IPS DF 4.7 (cell line): Measurements from ENCODE around the gene ARHGDIA.

ENCODE experiments used
- DNase-seq: peaks from one replicate; pipeline ENCODE4 v3.0.0-alpha.2; 2013; ENCODE audit warnings: low spot score; ENCODE audit errors: extremely low read depth

The ARHGDIA gene

DNA sequence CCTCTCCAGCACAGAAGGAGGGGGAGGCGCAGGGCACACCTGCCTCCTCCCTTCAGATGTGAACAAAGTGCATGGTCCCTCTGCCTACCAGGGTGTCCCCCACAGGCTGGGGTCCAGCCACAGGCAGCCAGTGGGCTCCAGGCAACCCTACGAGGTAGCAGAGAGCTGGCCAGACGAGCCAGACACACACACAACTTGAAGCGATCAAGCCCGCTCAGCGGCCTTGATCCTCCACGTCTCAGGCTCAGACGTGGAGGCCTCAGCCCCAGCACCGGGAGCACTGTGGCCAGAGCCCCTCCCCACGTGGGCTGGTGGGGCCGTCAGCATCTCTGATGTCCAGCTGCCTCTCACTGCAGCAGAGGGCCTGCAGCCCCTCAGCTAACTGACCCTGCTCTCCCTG lies 46.5 kb downstream of the ARHGDIA start:
- DNase-seq, result no peak

DNA sequence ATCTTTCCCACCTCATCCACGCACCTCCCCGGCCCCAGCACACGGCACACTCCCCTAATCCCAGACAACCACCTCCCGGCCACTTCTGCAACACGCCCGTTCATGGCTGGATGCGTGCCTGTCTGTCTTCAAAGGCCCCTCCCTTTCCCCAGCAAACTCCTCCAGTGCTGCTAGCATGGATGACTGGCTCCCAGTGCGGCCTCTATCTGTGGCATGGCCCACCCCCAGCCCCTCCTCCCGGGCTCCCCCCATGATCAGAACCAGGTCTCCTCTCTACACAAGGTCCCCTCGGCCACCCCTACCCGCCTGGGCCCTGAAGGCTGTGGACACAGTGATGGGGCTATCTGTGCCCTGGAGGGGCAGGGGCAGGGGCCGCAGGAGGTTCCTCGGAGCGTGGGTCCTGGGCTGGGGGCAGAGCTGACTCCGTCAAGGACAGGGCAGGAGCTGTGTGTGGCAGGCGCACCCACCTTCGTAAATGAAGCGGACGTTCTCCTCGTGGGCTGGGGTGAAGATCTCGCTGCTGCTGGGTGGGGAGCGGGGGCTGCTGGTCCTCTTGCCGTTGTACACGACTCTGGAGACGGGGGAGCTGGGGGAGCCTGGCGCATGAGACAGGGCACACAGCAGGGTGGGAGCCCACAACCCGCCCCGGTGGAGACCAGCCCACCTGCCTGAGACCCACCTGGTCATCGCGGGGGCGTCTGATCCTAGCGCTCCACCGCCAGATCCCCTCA lies 47.2 kb downstream of the ARHGDIA start:
- no peak for DNase-seq

DNA sequence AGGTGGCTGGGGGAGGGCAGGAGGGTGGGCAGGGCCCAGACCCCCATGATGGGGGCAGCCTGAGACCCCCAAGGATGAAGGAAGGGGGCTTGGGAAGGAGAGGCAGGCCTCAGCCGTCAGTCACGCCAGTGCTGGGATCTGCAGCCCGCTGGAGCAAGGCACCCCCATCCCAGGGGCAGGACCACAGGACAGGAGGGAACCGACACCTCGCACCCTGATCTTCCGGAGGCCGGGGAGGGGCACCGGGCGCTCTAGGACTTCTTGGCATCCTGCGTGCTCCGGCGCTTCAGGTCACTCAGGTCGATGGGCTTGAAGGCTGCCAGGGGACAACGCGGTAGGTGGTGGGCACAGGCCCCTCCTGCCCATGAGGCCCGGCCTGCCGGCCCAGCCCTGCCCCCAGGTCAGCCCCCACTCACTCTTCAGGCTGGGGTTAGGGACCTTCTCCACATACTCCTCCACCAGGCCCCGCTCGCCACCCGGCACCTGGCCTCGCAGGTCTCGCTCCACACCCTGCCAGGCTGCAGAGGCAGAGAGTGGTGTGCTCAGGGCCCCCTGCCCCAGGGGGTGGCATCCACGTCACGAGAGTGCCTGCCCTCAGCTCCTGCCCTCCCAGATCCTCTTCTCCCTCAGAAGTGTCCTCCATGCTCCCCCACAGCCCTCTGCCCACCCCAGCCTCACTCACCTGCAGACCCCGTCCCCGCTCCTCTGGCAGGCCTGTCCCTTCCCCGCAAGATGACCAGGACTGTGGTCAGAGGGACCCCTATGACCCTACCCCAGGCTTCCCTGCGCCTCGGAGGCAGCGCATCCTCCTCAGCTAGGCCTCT lies 47.9 kb downstream of the ARHGDIA start:
- no peak for DNase-seq

DNA sequence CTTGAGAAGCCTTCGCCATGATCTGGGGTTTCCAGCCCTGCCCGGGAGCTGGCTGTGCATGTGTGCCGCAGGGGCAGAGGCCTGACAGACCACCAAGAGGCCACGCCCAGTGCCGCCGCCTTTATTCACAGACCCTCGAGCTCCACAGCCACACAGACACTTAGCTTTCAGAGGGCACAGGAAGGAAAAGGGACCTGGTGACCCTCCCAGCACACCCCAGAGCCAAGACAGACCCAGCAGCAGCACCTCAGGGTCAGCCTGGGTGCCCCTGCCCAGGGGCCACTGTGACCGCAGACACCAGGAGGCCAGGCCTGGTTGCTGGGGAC lies 48.9 kb downstream of the ARHGDIA start:
- no peak for DNase-seq

DNA sequence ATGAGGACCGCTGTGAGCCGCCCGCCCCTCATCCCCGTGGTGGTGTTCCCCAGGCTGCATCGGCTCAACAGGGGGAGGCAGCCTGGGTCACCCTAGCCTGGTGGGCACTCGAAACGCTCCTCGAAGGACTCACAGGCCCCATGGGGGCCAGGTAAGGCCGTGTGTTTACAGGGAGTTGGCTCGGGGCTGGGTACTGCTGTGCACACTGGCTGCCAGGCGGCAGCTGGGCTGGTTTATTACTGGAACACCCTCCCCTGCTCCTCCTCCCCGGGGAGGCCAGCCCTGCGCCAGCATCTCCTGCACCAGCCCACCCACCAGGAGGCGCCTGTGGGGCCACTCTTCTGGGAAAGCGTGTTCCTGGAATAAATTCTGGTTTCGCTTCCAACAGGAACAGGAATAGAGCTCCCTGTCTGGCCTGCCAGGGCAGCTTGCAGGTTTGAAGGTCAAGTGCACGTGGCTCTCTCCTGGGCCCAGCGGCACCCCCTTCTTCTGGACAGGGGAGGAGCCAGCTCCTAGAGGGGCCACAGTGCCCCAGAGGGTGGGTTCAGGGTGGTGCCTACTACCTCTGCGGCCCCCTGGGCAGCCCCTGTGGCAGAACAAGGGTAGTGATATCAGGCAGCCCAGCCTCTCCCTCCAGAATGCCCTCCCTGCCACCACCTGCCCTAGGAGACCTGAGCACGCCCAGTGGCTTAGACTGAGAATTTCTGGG lies 49.4 kb downstream of the ARHGDIA start:
- DNase-seq, result no peak

DNA sequence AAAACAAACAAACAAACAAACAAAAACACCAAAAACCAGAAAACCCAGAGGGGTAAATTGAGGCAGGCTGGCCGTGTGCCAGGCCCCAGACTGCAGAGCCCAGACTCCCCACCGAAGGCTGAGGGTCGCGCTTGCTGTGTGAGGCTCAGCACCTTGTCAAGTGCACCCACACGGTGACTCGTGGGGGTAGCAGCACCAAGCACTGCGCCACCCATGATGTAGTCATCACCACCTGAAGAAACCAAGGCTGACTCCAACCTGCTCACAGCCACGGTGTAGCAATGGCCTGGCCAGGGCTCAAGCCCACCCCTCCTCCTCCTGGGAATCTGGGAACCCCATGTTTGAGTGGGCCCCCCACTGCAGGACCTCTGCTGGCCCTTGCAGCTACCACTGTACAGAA lies 50.0 kb downstream of the ARHGDIA start:
- no peak for DNase-seq

DNA sequence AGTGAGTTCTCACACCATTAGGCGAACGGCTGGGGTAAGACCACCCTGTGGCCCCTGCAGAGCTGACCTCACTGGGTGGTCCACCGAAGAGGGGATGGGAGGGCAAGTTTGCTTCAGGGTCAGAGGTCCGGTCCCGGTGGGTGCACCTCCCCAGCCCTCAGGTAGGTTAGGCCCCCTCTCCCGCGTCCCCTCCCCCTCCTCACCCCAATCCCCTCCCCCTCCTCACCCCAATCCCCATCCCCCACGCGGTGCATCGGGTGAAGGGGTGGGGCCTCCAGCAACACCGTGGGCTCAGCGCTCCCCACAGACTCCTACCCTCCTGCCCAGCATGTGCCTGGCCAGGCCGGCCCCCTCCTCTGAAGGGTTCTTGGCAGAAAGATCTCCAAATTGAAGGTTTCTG lies 51.4 kb downstream of the ARHGDIA start:
- DNase-seq, result no peak

DNA sequence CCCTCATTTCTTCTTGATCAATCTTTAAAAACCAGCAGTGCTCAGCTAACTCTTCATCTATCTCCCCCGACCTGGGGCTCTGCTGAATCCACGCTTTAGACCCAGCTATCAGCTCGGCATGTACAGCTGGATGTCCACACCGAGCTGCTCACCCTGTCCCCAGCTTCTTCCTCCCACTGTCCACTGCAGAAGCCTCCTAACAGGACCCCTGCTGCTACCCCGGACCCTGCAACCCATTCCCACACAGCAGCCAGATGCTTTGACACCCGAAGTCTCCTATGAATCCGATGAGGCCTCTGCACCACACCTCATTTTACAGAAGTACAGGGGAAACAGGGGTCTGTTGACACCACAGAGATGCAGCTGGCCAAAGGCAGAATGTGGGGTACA lies 53.4 kb downstream of the ARHGDIA start:
- no peak for DNase-seq
